WTC11 (cell line): ENCODE data around the gene OPCML. TPM values are rescaled to one million over a fixed set of nuclear protein-coding genes. Genes with fewer than 3 reads are reported as not detected.

Source experiments
- ATAC-seq: fragments of 200-7000 bp; cut with Tn5 transposase; 2 replicates; pipeline ENCODE4 v1.10.0; 2021; ENCODE audit warnings: mild to moderate bottlenecking, moderate library complexity
- CTCF ChIA-PET: fragments of 300-600 bp; sonication (Branson Sonifier 250); formaldehyde crosslinking; loops from one replicate; lab custom pipeline; 2021; ENCODE audit warnings: antibody characterized with exemption; lab: Charles Lee
- POLR2A ChIA-PET: fragments of 350-600 bp; sonication (Branson Sonifier 250); formaldehyde crosslinking; loops from one replicate; lab custom pipeline; 2021; ENCODE audit warnings: antibody characterized with exemption; lab: Charles Lee
- DNase-seq: peaks from one replicate; pipeline ENCODE4 v3.0.0; 2021; ENCODE audit warnings: low spot score
- H3K27ac Mint-ChIP-seq: 2 replicates; pipeline ENCODE4 v1.8.0; 2021; ENCODE audit warnings: mixed read lengths
- H3K27me3 Mint-ChIP-seq: 2 replicates; pipeline ENCODE4 v1.8.0; 2021; ENCODE audit warnings: low read depth, mild to moderate bottlenecking, moderate library complexity, mixed read lengths
- H3K36me3 Mint-ChIP-seq: 2 replicates; pipeline ENCODE4 v1.8.0; 2021; ENCODE audit warnings: mixed read lengths
- H3K4me1 Mint-ChIP-seq: 2 replicates; pipeline ENCODE4 v1.8.0; 2022; ENCODE audit warnings: mixed read lengths
- H3K4me3 Mint-ChIP-seq: 2 replicates; pipeline ENCODE4 v1.8.0; 2021; ENCODE audit warnings: mild to moderate bottlenecking, moderate library complexity, mixed read lengths
- H3K9me3 Mint-ChIP-seq: 2 replicates; pipeline ENCODE4 v1.8.0; 2021; ENCODE audit warnings: mixed read lengths
- ATF1 ChIP-seq: sonication (generic); formaldehyde crosslinking; IDR thresholded peaks from 2 replicates; pipeline ENCODE4 v1.8.1; 2023; ENCODE audit warnings: mild to moderate bottlenecking, moderate library complexity, missing genetic modification reagents
- ESRRA ChIP-seq: sonication (generic); formaldehyde crosslinking; IDR thresholded peaks from 2 replicates; pipeline ENCODE4 v1.8.1; 2022; ENCODE audit warnings: mild to moderate bottlenecking, missing genetic modification reagents, borderline replicate concordance
- FOXP4 ChIP-seq: sonication (generic); formaldehyde crosslinking; IDR thresholded peaks from 2 replicates; pipeline ENCODE4 v1.8.0; 2022; ENCODE audit warnings: mild to moderate bottlenecking, missing genetic modification reagents
- GABPB1 ChIP-seq: sonication (generic); formaldehyde crosslinking; IDR thresholded peaks from 2 replicates; pipeline ENCODE4 v1.8.1; 2023; ENCODE audit warnings: mild to moderate bottlenecking, missing genetic modification reagents
- GRHL2 ChIP-seq: fragments of 250-450 bp; sonication (Bioruptor Pico); IDR thresholded peaks from 2 replicates; pipeline ENCODE4 v1.8.0; 2022; ENCODE audit warnings: mild to moderate bottlenecking, moderate library complexity; ENCODE audit not compliant: insufficient replicate concordance, severe bottlenecking
- HMGA2 ChIP-seq: fragments of 250-450 bp; sonication (Bioruptor Pico); IDR thresholded peaks from 2 replicates; pipeline ENCODE4 v1.4.0; 2021; ENCODE audit warnings: mild to moderate bottlenecking, moderate library complexity
- HMGXB4 ChIP-seq: sonication (generic); formaldehyde crosslinking; IDR thresholded peaks from 2 replicates; pipeline ENCODE4 v1.8.1; 2023; ENCODE audit warnings: mild to moderate bottlenecking, moderate library complexity, missing genetic modification reagents
- IRF2 ChIP-seq: sonication (generic); formaldehyde crosslinking; IDR thresholded peaks from 2 replicates; pipeline ENCODE4 v1.8.0; 2022; ENCODE audit warnings: low read depth, missing genetic modification reagents, borderline replicate concordance
- MYBL2 ChIP-seq: sonication (generic); formaldehyde crosslinking; IDR thresholded peaks from 2 replicates; pipeline ENCODE4 v1.8.1; 2023; ENCODE audit warnings: mild to moderate bottlenecking, moderate library complexity, missing genetic modification reagents
- PRDM15 ChIP-seq: sonication (generic); formaldehyde crosslinking; IDR thresholded peaks from 2 replicates; pipeline ENCODE4 v1.8.0; 2022; ENCODE audit warnings: missing genetic modification reagents
- PRRX2 ChIP-seq: fragments of 250-450 bp; sonication (Bioruptor Pico); IDR thresholded peaks from 2 replicates; pipeline ENCODE4 v1.8.0; 2021; ENCODE audit warnings: mild to moderate bottlenecking
- RELA ChIP-seq: sonication (generic); formaldehyde crosslinking; IDR thresholded peaks from 2 replicates; pipeline ENCODE4 v1.8.1; 2022; ENCODE audit warnings: missing genetic modification reagents, mild to moderate bottlenecking, borderline replicate concordance
- RORB ChIP-seq: fragments of 250-450 bp; sonication (Bioruptor Pico); IDR thresholded peaks from 2 replicates; pipeline ENCODE4 v1.9.0; 2021; ENCODE audit warnings: mild to moderate bottlenecking
- ZNF263 ChIP-seq: sonication (generic); formaldehyde crosslinking; IDR thresholded peaks from 2 replicates; pipeline ENCODE4 v1.8.1; 2022; ENCODE audit warnings: low read depth, mild to moderate bottlenecking, moderate library complexity, missing genetic modification reagents
- ZNF416 ChIP-seq: fragments of 250-450 bp; sonication (Bioruptor Pico); IDR thresholded peaks from 2 replicates; pipeline ENCODE4 v1.9.0; 2021; ENCODE audit warnings: mild to moderate bottlenecking, inconsistent platforms
- ZNF671 ChIP-seq: fragments of 250-450 bp; sonication (Bioruptor Pico); IDR thresholded peaks from 2 replicates; pipeline ENCODE4 v1.8.0; 2021; ENCODE audit warnings: mild to moderate bottlenecking
- total RNA-seq: library from RNA; stranded (reverse); gene quantifications from 3 replicates; pipeline ENCODE4 v1.2.3, GENCODE V29; 2021
- TF ChIP-seq, protein P1 (sequence below): sonication (generic); formaldehyde crosslinking; IDR thresholded peaks from 2 replicates; pipeline ENCODE4 v1.8.1; 2023; ENCODE audit warnings: mild to moderate bottlenecking, missing genetic modification reagents, moderate library complexity
- TF ChIP-seq, protein P2 (sequence below): fragments of 250-450 bp; sonication (Bioruptor Pico); IDR thresholded peaks from 2 replicates; pipeline ENCODE4 v1.8.0; 2021; ENCODE audit warnings: mild to moderate bottlenecking
- TF ChIP-seq, protein P3 (sequence below): sonication (generic); formaldehyde crosslinking; IDR thresholded peaks from 2 replicates; pipeline ENCODE4 v1.8.1; 2022; ENCODE audit warnings: mild to moderate bottlenecking, missing genetic modification reagents, moderate library complexity, borderline replicate concordance

The OPCML gene
- total RNA-seq, 1 experiment from 2014 or later: 1.5 TPM

DNA sequence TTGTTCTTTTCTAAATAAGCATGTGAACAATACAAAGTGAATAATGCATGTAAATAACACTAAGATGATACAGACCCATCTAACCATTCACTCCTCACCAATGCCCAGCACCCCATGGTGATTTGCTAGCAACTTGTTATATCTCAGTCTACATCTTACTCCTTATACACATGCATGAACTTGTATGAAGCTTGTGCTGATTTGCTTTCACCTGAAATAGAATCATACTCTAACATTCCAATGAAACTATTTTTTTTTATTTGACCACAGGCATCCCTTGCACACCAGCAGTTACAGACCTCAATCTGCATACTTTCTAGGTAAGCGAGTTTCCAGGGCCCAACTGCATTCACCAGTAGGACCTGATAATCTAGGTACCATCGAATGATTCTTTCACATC, 873.6 kb downstream of the OPCML start:
- H3K4me3 Mint-ChIP-seq: no peak overlapping the region
- no peak for TF ChIP-seq ESRRA
- no peak for TF ChIP-seq ZNF671 (CRISPR knock-in tag)
- TF ChIP-seq FOXP4 (CRISPR knock-in tag): no peak
- no peak for TF ChIP-seq IRF2 (CRISPR knock-in tag)
- TF ChIP-seq RELA (CRISPR knock-in tag): no peak
- no peak for TF ChIP-seq RORB (CRISPR knock-in tag)
- TF ChIP-seq, protein P1, sequence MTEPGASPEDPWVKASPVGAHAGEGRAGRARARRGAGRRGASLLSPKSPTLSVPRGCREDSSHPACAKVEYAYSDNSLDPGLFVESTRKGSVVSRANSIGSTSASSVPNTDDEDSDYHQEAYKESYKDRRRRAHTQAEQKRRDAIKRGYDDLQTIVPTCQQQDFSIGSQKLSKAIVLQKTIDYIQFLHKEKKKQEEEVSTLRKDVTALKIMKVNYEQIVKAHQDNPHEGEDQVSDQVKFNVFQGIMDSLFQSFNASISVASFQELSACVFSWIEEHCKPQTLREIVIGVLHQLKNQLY (CRISPR knock-in tag): no peak
- TF ChIP-seq GRHL2 (CRISPR knock-in tag): no peak
- no peak for TF ChIP-seq HMGXB4 (CRISPR knock-in tag)
- TF ChIP-seq MYBL2 (CRISPR knock-in tag): no peak
- TF ChIP-seq ZNF416: no peak
- TF ChIP-seq, protein P2, sequence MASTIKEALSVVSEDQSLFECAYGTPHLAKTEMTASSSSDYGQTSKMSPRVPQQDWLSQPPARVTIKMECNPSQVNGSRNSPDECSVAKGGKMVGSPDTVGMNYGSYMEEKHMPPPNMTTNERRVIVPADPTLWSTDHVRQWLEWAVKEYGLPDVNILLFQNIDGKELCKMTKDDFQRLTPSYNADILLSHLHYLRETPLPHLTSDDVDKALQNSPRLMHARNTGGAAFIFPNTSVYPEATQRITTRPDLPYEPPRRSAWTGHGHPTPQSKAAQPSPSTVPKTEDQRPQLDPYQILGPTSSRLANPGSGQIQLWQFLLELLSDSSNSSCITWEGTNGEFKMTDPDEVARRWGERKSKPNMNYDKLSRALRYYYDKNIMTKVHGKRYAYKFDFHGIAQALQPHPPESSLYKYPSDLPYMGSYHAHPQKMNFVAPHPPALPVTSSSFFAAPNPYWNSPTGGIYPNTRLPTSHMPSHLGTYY (CRISPR knock-in tag): no peak
- no peak for TF ChIP-seq PRDM15 (CRISPR knock-in tag)
- TF ChIP-seq PRRX2: no peak
- TF ChIP-seq ATF1: no peak
- no peak for TF ChIP-seq HMGA2
- TF ChIP-seq ZNF263 (CRISPR knock-in tag): no peak
- no peak for TF ChIP-seq GABPB1 (CRISPR knock-in tag)
- TF ChIP-seq, protein P3, sequence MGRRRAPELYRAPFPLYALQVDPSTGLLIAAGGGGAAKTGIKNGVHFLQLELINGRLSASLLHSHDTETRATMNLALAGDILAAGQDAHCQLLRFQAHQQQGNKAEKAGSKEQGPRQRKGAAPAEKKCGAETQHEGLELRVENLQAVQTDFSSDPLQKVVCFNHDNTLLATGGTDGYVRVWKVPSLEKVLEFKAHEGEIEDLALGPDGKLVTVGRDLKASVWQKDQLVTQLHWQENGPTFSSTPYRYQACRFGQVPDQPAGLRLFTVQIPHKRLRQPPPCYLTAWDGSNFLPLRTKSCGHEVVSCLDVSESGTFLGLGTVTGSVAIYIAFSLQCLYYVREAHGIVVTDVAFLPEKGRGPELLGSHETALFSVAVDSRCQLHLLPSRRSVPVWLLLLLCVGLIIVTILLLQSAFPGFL (CRISPR knock-in tag): no peak
- TF ChIP-seq, all 79 proteins: peak for 0
- no peaks in the 10 kb centered on the region; the same call in 1 of the 2 replicates for H3K27me3 Mint-ChIP-seq
- H3K27ac Mint-ChIP-seq: no peak overlapping the region
- ChIA-PET POLR2A (no interaction called here), CTCF (no interaction called here)
- DNase-seq: no peak
- H3K9me3 Mint-ChIP-seq: peaks cover 4% of the 10 kb centered on the region; the same call in 1 of the 2 replicates
- H3K4me1 Mint-ChIP-seq: no peaks in the 10 kb centered on the region
- ATAC-seq: no peak
- no peaks in the 10 kb centered on the region for H3K36me3 Mint-ChIP-seq
